Skeletal muscle satellite cell (primary cell): ENCODE results near the gene HKDC1. TPM values are rescaled to one million over a fixed set of nuclear protein-coding genes. Genes with fewer than 3 reads are reported as not detected.
"Not testable (repeated sequence)": the region's sequence is repeated elsewhere in the genome, so short reads cannot be mapped to it uniquely, and the experiment has no call there.

Source experiments
- H3K27me3 ChIP-seq: 2 replicates; pipeline ENCODE4 v1.7.0; 2013; ENCODE audit warnings: low read length; ENCODE audit not compliant: control insufficient read depth, insufficient read depth
- H3K36me3 ChIP-seq: 2 replicates; pipeline ENCODE4 v1.7.0; 2013; ENCODE audit warnings: mild to moderate bottlenecking, control low read depth, low read length; ENCODE audit not compliant: insufficient read depth
- H3K4me1 ChIP-seq: 2 replicates; pipeline ENCODE4 v1.7.0; 2013; ENCODE audit warnings: low read length; ENCODE audit not compliant: control insufficient read depth, insufficient read depth
- H3K4me2 ChIP-seq: 2 replicates; pipeline ENCODE4 v1.7.0; 2013; ENCODE audit warnings: mild to moderate bottlenecking, low read length
- H3K4me3 ChIP-seq: 2 replicates; pipeline ENCODE4 v1.7.0; 2013; ENCODE audit warnings: low read length
- H3K9ac ChIP-seq: 2 replicates; pipeline ENCODE4 v1.7.0; 2013; ENCODE audit warnings: mild to moderate bottlenecking, low read depth, low read length, moderate library complexity
- H3K9me3 ChIP-seq: replicated peaks from 2 replicates; pipeline ENCODE4 v1.7.0; 2013; ENCODE audit warnings: mild to moderate bottlenecking, control low read depth, low read length
- total RNA-seq: library from RNA; depleted of rRNA; stranded (reverse); fragments of >200 nt; gene quantifications from 2 replicates; pipeline ENCODE4 v1.2.3, GENCODE V29; 2012; rRNA removed

Gene HKDC1, protein sequence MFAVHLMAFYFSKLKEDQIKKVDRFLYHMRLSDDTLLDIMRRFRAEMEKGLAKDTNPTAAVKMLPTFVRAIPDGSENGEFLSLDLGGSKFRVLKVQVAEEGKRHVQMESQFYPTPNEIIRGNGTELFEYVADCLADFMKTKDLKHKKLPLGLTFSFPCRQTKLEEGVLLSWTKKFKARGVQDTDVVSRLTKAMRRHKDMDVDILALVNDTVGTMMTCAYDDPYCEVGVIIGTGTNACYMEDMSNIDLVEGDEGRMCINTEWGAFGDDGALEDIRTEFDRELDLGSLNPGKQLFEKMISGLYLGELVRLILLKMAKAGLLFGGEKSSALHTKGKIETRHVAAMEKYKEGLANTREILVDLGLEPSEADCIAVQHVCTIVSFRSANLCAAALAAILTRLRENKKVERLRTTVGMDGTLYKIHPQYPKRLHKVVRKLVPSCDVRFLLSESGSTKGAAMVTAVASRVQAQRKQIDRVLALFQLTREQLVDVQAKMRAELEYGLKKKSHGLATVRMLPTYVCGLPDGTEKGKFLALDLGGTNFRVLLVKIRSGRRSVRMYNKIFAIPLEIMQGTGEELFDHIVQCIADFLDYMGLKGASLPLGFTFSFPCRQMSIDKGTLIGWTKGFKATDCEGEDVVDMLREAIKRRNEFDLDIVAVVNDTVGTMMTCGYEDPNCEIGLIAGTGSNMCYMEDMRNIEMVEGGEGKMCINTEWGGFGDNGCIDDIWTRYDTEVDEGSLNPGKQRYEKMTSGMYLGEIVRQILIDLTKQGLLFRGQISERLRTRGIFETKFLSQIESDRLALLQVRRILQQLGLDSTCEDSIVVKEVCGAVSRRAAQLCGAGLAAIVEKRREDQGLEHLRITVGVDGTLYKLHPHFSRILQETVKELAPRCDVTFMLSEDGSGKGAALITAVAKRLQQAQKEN
- total RNA-seq, result 0.44 and 0.51 TPM in 2 replicates

DNA sequence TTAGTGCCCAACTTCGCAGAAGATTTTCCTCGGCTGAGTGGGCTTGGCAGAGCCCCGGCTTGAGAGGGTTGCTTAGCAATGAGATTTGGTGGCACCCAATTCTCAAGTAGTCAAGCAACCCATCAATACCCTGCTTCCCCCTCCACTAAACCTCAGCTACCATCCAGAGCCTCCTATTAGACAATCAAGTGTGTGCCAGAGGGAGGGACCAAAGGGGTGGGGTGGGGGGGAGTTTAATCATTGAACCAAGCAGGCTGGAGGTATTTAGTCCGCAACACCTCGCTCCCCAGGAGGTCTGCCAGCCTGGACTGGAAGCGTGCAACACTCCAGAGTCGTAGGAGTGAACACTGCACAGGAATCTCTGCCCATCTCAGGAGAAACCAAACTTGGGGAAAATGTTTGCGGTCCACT is at the start of gene HKDC1:
HKDC1 (plus strand) TSS at position 292 of the 411 bp plus-strand sequence; CDS start at position 396, 104 bp downstream.
- Histone ChIP-seq H3K4me1 (peaks cover 20% of the 10 kb centered on the region), H3K9ac (no peak within 1 kb of the TSS), H3K4me3 (no peak within 1 kb of the TSS), H3K9me3 (no peaks in the 10 kb centered on the region), H3K4me2 (no peak within 1 kb of the TSS), H3K36me3 (no peaks in the 10 kb centered on the region), H3K27me3 (no peaks in the 10 kb centered on the region)

DNA sequence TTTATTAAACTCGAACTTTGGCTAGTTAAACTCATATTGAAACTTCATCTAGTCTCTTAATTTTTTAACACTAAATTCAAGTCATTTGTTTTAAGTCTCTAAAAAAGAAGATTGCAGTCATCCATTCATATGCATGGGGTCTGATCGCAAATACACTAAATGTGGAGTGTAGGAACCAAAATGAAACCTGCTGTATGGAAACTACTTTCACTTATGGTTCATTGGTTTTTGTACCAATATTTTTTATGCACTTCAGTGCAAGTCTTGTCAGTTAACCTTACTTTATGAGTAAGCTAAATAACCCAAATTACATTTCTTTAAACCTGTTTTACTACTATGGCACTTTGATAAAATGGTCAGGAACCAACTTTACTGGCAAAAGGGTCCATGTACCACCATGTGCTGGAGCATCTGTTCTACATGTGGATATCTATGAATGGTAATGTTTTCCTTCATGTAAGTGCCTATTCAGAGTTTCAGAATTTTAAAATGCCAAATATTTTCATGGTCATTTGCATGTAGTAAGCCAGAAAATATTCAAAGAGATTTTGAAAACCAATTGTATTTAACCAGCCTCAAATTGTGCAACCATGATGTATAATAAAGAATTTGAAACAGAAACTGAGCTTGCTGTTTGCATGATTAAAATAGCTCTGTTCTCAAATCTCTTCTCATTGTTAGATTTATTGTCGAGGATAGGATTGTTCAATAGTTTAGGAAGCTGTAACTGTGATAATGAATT is 47.7 kb upstream of the HKDC1 start:
- Histone ChIP-seq H3K4me2 (no peak overlapping the region), H3K36me3 (peaks cover 47% of the 10 kb centered on the region), H3K4me1 (no peaks in the 10 kb centered on the region), H3K9ac (no peak overlapping the region), H3K4me3 (no peak overlapping the region), H3K9me3 (no peaks in the 10 kb centered on the region), H3K27me3 (no peaks in the 10 kb centered on the region)

DNA sequence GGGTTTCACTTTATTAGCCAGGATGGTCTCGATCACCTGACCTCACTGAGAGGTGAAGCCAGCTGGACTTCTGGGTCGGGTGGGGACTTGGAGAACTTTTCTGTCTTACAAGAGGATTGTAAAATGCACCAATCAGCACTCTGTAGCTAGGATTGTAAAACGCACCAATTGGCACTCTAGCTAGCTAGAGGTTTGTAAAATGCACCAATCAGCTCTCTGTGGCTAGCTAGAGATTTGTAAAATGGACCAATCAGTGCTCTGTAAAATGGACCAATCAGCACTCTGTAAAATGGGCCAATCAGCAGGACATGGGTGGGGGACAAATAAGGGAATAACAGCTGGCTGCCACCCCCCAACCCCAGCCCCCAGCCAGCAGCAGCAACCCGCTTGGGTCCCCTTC is 44.8 kb upstream of the HKDC1 start:
- H3K4me1 ChIP-seq, H3K9me3 ChIP-seq, H3K9ac ChIP-seq, H3K27me3 ChIP-seq, H3K4me3 ChIP-seq, H3K4me2 ChIP-seq: not testable (repeated sequence)
- H3K36me3 ChIP-seq, result peaks cover 29% of the 10 kb centered on the region

DNA sequence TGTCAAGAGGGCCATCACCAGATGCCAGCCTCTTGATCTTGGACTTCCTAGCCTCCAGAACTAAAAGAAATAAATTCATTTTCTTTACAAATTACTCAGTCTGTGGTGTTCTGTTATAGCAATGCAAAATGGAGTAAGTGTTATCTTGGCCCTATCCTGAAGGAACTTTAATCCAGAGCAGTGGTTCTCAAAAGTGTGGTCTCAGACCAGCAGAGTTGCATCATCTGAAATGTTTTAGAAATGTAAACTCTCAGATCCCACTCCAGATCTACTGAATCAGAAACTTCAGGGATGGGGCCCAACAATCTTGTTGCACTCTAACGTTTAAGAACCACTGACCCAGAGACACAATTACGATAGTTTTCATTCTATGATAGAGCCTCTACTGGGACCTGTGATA is 43.3 kb upstream of the HKDC1 start:
- Histone ChIP-seq H3K36me3 (peaks cover 14% of the 10 kb centered on the region), H3K4me2 (no peak overlapping the region), H3K27me3 (no peaks in the 10 kb centered on the region), H3K4me3 (no peak overlapping the region), H3K9me3 (no peaks in the 10 kb centered on the region), H3K4me1 (peaks cover 14% of the 10 kb centered on the region), H3K9ac (no peak overlapping the region)

DNA sequence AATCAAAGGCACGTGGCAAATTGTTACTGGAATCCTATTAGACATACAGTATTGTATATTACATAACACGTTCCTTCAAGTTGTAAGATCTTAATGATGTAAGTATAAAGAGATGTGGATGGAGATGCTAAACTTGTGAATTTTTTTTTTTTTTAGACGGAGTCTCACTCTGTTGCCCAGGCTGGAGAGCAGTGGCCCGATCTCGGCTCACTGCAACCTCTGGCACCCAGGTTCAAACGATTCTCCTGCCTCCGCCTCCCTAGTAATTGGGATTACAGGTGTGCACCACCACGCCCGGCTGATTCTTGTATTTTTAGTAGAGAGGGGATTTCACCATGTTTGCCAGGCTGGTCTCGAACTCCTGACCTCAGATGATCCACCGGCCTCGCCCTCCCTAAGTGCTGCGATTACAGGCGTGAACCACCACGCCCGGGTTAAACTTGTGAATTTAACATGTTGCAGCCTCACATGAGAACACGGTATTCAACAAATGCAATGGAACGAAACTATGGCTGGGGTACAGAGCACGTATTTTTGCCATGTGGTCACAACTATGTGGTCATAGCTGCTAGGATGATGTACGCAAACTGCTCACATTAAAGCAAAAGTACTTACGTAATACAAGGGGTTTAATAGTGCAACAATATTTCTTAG is 40.9 kb upstream of the HKDC1 start:
- Histone ChIP-seq H3K9me3 (no peaks in the 10 kb centered on the region), H3K27me3 (no peaks in the 10 kb centered on the region), H3K4me2 (peak overlapping the region; percentile 79), H3K36me3 (no peaks in the 10 kb centered on the region), H3K9ac (peak overlapping the region; percentile 91), H3K4me1 (peaks cover 14% of the 10 kb centered on the region), H3K4me3 (peak overlapping the region; percentile 86)

DNA sequence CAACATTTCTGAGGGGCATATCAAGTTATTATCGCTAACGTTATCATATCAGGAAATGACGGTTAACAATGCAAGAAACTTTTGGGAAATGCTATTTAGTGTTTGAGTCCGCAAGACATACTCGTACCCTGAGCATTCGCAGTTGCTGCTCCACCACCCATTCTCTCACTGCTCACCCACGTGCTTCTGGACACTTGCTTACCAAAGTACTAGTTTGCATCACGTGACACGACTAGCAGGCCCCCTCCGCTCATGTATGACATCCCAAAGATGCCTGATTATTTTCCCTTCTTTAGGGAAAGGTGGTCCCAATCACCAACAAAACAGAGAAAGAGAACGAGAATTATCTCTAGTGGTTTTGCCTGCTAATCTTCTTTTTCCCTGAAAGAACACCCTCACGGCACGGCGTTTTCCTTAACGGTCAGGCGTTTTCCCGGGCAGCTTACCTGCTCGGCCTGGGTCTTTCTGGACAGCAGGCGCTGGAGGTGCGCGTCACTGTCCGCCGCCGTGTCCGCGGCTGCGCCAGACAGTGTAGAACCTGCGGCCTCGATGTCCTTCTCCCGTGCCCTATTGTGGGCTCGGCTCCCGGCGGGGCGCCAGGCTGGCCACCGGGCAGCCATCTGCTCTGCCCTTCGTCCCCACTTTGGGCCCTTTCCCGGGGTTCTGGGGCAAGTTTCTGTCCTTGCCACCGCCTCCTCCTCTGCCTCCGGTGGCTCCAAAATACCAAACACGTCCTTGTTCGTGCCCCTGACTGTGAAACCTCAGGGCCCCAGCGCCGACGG is 40.2 kb upstream of the HKDC1 start, which contains the start of gene SUPV3L1:
SUPV3L1 (plus strand) TSS at position 492 of the 782 bp plus-strand sequence; CDS start at position 550, 58 bp downstream.
- Histone ChIP-seq H3K9ac (peak within 1 kb of the TSS; percentile 91), H3K36me3 (no peaks in the 10 kb centered on the region), H3K4me2 (peak within 1 kb of the TSS; percentile 79), H3K4me1 (peaks cover 14% of the 10 kb centered on the region), H3K27me3 (no peaks in the 10 kb centered on the region), H3K9me3 (no peaks in the 10 kb centered on the region), H3K4me3 (peak within 1 kb of the TSS; percentile 86)

DNA sequence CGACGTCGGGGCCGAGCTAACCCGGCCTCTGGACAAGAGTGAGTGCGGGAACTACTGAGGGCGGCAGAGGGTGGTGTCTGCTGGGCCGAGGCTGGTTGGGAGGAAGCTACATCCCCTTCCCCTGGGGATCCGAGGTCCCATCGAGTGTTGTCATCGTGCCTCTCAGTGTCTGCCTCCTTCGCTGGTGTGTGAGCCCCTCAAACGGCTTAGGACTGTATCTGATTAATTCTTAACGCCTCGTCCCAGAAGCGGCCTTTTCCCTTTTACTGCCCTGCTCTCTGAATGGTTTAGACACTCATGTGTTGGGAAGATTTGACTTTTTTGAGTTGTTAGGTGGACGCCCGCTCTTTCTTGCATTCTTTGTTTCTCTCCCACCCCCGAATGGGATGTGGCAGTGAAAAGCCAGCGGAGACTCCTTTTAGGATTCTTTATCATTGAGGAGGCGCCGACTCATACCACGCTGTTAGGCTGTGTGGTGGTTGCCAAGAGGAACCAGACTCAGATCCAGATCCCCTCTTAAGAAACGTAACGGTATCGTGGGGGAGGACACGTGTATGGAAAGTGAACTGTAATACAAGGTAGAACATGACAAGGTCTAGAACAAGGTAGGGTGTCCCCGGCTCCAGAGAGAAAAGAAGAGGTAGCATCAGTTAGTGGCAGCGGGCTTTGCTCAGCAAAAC is 39.5 kb upstream of the HKDC1 start:
- Histone ChIP-seq H3K4me2 (peak overlapping the region; percentile 79), H3K36me3 (no peaks in the 10 kb centered on the region), H3K4me3 (peak overlapping the region; percentile 86), H3K27me3 (no peaks in the 10 kb centered on the region), H3K9me3 (no peaks in the 10 kb centered on the region), H3K9ac (peak overlapping the region; percentile 91), H3K4me1 (peaks cover 14% of the 10 kb centered on the region)

DNA sequence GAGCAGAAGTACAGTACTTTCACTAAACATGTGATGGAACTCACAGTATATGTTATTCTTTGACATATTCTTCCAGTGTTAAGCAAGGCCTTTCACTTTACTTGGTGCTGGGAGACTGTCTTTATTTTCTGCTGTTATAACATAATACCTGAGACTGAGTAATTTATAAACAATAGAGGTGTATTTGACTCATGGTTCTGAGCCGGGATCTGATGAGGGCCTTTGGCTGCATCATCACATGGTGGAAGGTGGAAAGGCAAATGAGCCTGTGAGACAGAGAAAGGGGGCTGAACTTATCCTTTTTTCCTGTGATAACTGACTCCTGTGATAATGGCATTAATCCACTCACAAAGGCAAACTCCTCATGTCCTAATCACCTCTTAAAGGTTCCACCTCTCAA is 38.7 kb upstream of the HKDC1 start:
- Histone ChIP-seq H3K9ac (peak overlapping the region; percentile 91), H3K4me3 (peak overlapping the region; percentile 86), H3K36me3 (peaks cover 4% of the 10 kb centered on the region), H3K4me2 (peak overlapping the region; percentile 79), H3K27me3 (no peaks in the 10 kb centered on the region), H3K4me1 (peaks cover 14% of the 10 kb centered on the region), H3K9me3 (no peaks in the 10 kb centered on the region)

DNA sequence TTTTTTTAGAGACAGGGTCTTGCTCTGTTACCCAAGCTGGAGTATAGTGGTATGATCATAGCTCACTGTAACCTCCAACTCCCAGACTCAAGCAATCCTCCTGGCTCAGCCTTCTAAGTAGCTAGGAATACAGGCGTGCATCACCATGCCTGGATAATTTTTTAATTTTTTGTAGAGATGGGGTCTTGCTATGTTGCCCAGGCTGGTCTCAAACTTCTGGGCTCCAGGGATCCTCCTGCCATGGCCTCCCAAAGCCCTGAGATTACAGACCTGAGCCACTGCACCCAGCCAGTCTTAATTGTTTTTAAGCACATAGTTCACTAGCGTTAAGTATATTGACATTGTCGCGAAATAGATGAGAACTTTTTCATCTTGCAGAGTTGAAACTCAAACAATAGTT is 38.1 kb upstream of the HKDC1 start:
- Histone ChIP-seq H3K4me2 (no peak overlapping the region), H3K9me3 (no peaks in the 10 kb centered on the region), H3K4me1 (peaks cover 14% of the 10 kb centered on the region), H3K36me3 (peaks cover 10% of the 10 kb centered on the region), H3K27me3 (no peaks in the 10 kb centered on the region), H3K4me3 (no peak overlapping the region), H3K9ac (no peak overlapping the region)

DNA sequence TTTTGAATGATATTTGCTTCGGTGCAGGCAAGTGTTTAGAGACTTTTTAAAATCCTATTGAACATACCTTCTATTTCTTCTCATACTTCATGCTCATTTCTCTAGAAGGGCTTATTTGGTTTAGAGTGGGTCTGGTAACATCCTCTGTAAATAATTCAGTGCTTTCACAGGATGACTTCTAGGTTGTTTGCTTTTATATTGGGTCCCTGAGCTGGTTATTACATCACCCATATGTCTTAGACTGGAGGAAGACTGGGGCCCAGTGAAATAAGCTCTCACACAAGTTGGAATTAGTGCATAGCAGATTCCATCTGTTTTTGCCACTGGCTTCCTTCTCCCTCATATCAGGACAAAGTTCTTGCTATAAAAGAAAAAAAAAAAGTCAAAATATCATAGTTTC is 33.6 kb upstream of the HKDC1 start:
- no peak overlapping the region for H3K4me2 ChIP-seq
- H3K4me1 ChIP-seq, result peaks cover under 1% of the 10 kb centered on the region
- peaks cover 32% of the 10 kb centered on the region for H3K36me3 ChIP-seq
- no peak overlapping the region for H3K4me3 ChIP-seq
- H3K9me3 ChIP-seq, result no peaks in the 10 kb centered on the region
- no peak overlapping the region for H3K9ac ChIP-seq
- H3K27me3 ChIP-seq, result no peaks in the 10 kb centered on the region
